Embryonic facial prominence (tissue), 1 donor: ENCODE measurements around the gene SOS2.
A peak's percentile ranks its signal among the peaks of the same experiment; 100 is the strongest.

Experiments
- DNase-seq: peaks from one replicate; pipeline ENCODE4 v3.0.0-alpha.2; 2016; ENCODE audit errors: extremely low spot score

The SOS2 gene

DNA sequence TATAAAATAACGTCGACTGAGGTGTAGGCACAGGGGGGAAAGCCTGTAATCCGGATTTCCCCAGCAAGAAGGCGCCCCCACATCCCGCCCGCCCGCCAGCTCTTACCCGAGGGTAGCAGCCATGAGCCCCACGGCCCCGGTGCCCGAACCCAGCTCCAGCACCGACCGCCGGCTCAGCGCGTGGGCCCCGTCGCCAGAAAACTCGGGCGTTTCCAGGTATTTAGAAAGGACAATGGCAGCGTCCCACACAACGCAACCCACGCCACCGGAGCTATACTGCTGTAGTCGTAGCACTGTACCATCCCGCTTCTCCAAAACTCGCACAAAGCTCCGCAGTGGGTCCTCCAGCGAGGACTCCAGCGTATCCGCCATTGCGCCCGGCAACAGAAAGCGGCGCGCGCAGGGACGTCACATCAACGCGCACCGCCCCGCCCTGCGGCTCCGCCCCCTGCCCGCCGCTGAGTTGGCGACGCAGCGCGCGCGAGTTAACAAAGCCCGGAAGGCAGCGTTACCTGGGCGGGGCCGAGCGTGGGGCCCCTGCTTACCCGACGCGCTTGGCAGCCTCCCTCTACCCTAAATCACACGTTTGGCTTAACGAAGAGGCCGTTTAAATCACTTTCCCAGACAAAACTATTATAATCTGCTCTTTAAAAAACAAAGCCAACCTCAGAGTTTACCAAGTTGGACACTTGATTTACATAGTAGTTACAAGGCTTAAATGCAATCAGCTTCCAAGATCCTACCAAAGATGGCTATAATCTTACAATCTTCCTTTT is 115.0 kb downstream of the SOS2 start, which contains the start of gene VCPKMT:
TSS of gene VCPKMT (minus strand) at position 392 of the 776 bp plus-strand sequence. CDS start at position 372, 20 bp downstream.
- DNase-seq: peak; percentile 85

- DNase-seq: no peak
These were observed 117.9 kb downstream of the SOS2 start for GRCh38 chr14:50113381-50114035.

- no peak for DNase-seq
These were observed 120.9 kb downstream of the SOS2 start for GRCh38 chr14:50110323-50111037.

GRCh38 chr14:50109342-50109741 is 122.0 kb downstream of the SOS2 start:
- DNase-seq: no peak

DNA sequence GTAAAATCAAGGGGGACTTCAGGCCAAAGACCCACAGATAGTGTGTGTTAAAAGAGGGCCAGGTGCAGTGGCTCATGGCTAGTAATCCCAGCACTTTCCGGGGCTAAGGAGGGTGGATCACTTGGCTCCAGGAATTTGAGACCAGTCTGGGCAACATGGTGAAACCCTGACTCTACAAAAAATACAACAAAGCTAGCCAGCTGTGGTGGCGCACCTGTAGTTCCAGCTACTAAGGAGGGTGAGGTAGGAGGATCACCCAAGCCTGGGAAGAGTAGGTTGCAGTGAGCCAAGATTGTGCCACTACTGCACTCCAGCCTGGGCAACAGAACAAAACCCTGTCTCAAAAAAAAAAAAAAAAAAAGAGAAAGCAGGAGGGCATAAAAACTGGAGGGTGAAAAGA is 123.5 kb downstream of the SOS2 start:
- no peak for DNase-seq

DNA sequence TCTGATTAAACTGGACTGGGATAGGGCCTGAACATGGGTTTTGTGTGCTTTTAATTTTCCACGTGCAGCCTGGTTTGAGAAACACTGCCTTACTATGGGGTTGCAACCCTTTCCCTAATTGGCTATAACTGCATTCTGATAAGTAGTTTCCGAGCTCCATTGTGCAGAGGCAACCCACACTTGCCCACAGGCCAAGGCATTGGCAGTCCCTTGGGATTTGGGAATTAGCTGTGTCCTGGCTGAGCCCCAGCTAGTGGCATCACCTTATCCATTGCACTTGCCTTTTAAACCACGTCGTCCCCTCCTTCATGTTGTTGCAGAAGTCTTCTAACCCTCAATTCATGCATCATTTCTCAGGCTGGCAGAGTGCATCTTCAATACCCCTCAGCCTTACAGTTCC is 125.2 kb downstream of the SOS2 start:
- DNase-seq: no peak

- no peak for DNase-seq
These were observed 127.8 kb downstream of the SOS2 start for GRCh38 chr14:50103558-50103957.

- no peak for DNase-seq
These were observed 130.0 kb downstream of the SOS2 start for GRCh38 chr14:50101417-50101816.

DNA sequence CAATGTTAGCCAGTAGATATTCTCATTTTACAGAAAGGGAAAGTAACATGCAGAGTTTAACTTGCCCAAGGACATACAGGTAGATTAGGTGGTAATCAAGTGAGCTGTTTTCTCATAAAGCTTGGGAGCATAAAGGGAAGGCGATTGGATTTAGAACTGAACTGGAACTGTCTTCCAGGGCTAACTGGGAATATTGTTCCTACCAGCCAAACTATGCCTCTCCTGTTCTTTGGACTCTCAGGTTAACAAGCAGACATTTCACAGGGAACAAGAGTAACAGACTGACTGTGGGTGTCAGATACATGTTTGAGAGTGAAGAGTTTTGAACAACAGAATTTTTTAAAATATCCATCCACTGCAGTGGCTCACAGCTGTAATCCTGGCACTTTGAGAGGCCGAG is 130.6 kb downstream of the SOS2 start:
- DNase-seq: no peak

DNA sequence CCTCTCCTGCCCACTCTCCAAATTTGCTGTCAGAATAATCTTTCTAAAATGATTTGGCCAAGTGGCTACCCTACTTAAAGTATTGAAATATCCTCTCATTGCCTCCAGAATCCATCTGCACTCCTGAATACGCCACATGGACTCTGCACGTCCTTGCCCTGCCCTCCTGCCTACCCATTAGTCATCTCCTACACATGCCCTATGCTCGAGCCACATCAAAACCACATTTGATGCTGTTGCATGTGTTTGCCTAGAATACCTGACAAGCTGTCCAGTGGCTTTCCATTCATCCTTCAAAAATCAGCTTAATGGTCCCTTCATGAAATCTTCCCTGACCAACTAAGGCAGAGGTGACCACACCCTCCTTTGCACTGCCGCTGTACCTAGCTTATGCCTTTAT is 132.0 kb downstream of the SOS2 start:
- no peak for DNase-seq

GRCh38 chr14:50095895-50096294 is 135.5 kb downstream of the SOS2 start:
- no peak for DNase-seq

- no peak for DNase-seq
These were observed 137.2 kb downstream of the SOS2 start for GRCh38 chr14:50094056-50094755.

GRCh38 chr14:50093496-50093895 is 137.9 kb downstream of the SOS2 start:
- DNase-seq: no peak

DNA sequence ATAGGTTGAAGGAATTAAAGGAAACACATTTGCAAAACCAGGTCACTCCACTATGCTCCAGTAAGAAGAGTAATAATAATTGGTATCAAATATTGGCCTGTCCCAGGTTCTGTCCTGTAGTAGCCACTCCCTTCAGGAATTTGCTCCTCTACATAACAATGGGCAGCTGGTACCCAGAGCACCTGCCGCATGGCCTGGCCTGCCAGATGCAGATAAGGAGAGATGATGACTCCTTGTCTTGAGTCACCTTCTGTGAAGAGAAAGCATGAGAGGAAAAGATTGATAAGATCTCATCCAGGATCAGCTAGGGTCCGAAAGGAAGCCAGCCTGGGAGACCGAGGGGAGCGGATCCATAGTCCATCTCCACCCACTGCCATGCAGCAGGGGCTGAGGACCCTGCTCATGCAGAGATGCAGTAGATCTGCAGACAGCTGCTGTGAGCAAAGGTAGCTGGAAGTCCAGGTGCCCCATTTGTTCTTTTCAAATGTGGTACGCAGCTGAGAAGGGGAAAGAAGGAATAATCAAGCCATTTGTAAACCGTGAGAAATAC is 139.3 kb downstream of the SOS2 start:
- DNase-seq: no peak

DNA sequence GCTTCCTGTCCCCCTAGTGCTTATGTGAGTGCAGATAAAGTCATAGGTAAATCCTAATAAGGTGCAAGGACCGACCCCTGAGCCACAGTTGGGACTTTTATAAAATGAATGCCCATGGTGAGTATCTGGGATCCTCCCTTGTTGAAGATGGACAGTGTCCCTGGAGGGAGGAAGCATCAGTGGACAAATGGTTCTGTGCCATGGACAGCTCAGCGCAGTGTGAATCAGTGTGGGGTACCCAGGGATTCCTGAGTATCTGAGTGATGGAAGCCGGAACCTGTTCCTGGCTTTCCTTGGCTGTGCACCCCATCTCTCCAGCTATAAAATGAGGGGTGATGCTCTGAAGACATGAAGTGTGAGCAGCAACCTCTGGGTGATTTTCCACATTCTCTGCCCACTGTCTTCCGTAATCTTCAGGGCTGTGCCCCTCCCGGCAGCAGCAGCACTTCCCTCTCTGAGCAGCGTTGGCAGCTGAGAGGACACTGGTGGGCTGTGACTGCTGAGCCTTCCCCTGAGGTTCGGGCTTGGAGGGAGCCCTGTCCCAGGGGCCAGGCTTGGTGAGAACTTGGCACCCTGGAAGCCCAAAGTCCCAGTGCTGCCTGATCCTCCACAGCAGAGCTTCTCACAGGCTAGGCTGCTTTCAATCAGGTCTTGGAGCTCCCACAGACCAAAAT is 140.0 kb downstream of the SOS2 start:
- no peak for DNase-seq

GRCh38 chr14:50089208-50089607 is 142.2 kb downstream of the SOS2 start:
- no peak for DNase-seq

GRCh38 chr14:50088731-50089130 is 142.6 kb downstream of the SOS2 start:
- no peak for DNase-seq

DNA sequence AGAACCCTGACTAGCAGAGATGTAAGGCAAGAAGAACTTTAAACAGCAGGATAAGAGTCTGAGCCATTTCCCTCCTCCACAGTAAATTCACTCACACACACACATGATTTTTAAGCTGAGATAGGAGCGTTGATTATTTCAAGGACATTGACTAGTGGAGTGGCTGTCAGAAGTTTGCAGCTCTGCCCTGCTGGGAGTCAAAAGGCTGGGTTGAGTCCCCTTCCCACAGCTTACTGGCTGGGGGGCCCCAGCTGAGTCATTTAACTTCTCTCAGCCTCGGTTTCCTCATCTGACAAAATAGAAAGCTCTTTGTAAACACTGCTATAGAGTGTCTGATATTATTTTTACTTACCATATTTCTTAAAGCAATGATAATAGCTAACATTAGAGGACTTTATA is 143.3 kb downstream of the SOS2 start:
- no peak for DNase-seq

- no peak for DNase-seq
These were observed 143.8 kb downstream of the SOS2 start for GRCh38 chr14:50087341-50088116.

GRCh38 chr14:50086321-50086711 is 145.1 kb downstream of the SOS2 start:
- no peak for DNase-seq
